ENCODE results near the gene ARCN1. TPM values are rescaled to one million over a fixed set of nuclear protein-coding genes. Genes with fewer than 3 reads are reported as not detected.
"Not testable (repeated sequence)": the region's sequence is repeated elsewhere in the genome, so short reads cannot be mapped to it uniquely, and the experiment has no call there.

ARCN1 gene
- total RNA-seq, 1 experiment from 2014 or later: 198 TPM

DNA sequence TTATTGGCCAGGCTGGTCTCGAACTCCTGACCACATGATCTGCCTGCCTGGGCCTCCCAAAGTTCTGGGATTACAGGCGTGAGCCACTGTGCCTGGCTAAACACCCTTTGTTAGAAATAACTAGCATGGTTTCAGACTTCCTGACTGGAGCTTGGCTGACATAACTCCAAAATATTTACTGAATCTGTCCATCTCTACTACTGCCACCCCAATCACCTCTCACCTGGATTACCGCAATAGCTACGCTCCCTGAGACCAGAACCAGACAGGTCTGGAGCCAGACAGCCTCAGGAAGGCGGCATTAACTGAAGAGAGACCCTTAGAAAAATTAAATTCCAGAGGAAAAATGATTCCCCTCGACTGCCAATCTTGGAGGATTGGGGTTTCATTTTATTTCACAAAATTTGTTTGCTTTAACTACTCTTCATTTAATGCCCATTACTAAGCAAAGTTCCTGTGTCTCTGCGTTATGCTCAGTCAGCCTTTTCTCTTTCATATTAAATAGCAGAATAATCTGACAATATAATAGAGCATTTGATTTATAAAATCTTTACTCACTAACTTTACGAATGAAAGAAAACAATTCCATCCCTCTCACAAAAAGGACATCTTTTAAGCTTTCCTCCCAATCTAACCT lies 28.1 kb upstream of the ARCN1 start:
- no peak for DNase-seq (ENCODE audit: low read depth)

GRCh38 chr11:118544647-118545010 lies 27.6 kb upstream of the ARCN1 start:
- DNase-seq (ENCODE audit: low read depth): no peak

GRCh38 chr11:118545533-118545932 lies 26.7 kb upstream of the ARCN1 start:
- no peak for DNase-seq (ENCODE audit: low read depth)

GRCh38 chr11:118547132-118547531 lies 25.1 kb upstream of the ARCN1 start:
- DNase-seq (ENCODE audit: low read depth): no peak

DNA sequence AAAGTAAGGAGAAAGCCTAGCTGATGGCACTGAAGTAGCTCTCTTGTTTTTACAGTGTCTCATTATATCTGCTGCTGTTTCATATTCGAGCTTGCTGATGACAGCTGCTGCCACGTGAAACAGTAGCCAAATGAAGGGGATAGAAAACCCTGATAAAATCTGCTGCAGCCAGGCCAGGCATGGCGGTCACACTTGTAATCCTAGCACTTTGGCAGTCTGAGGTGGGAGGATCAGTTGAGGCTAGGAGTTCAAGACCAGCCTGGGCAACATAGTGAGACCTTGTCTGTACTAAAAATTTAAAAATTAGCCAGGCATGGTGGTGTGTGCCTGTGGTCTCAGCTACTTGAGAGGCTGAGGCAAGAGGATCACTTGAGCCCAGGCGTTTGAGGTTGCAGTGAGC lies 19.9 kb upstream of the ARCN1 start:
- DNase-seq (ENCODE audit: low read depth): no peak

GRCh38 chr11:118560806-118561205 lies 11.4 kb upstream of the ARCN1 start:
- DNase-seq (ENCODE audit: low read depth): no peak

GRCh38 chr11:118565051-118565450 lies 7.2 kb upstream of the ARCN1 start:
- DNase-seq (ENCODE audit: low read depth): peak; percentile 13

DNA sequence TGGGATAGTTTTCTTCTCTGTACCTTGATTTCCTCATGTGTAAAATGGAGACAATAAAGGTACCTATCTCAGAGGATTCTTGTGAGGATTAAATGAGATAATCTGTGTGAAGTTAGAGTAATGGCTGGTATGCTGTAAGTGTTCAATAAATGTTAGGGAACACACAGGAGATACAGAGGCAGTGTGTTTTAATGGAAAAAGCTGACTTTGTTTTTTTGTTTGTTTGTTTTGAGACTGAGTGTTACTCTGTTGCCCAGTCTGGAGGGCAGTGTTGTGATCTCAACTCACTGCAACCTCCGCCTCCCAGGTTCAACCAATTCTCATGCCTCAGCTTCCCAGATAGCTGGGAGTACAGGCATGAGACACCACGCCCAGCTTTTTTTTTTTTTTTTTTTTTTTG lies 2.5 kb upstream of the ARCN1 start:
- no peak for DNase-seq (ENCODE audit: low read depth)

- DNase-seq (ENCODE audit: low read depth): no peak
These were observed 1.4 kb upstream of the ARCN1 start for GRCh38 chr11:118570787-118571186.

GRCh38 chr11:118571701-118572060 lies 528 bp upstream of the ARCN1 start:
- DNase-seq (ENCODE audit: low read depth): not testable (repeated sequence)

DNA sequence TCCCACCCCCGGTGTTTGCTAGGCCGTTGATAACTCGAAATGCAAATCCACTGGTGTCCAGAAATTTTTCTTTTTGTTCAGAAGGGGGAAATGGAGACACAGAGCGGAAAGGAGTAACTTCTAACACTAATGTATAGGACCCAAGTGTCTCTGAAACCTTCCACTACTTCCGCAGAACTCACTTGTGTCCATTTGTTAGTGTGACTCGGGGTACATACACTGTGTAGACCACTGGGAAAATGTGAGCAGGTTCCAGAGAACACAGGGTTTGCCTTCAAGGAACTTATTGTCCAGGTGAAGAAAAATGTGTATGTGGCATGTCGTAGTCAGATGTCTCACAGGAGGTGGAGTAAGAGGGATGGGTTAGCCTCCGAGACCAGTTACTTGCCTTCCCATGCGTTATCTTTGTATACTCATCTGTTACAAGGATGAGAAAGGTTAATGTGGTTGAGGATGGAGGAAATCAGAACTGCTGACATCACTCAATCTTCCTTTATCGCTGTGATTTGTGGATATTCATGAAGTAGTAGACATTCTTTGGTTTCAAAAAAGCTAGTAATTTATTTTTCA lies 857 bp downstream of the ARCN1 start:
- peak; percentile 57 for DNase-seq (ENCODE audit: low read depth)

GRCh38 chr11:118574636-118575035 lies 2.4 kb downstream of the ARCN1 start:
- DNase-seq (ENCODE audit: low read depth): no peak

- DNase-seq (ENCODE audit: low read depth): not testable (repeated sequence)
These were observed 5.8 kb downstream of the ARCN1 start for GRCh38 chr11:118577995-118578394.

GRCh38 chr11:118581057-118581456 lies 8.8 kb downstream of the ARCN1 start:
- no peak for DNase-seq (ENCODE audit: low read depth)

GRCh38 chr11:118587952-118588351 lies 15.7 kb downstream of the ARCN1 start:
- DNase-seq (ENCODE audit: low read depth): no peak

- DNase-seq (ENCODE audit: low read depth): peak; percentile 18
These were observed 20.6 kb downstream of the ARCN1 start for GRCh38 chr11:118592616-118593367.

DNA sequence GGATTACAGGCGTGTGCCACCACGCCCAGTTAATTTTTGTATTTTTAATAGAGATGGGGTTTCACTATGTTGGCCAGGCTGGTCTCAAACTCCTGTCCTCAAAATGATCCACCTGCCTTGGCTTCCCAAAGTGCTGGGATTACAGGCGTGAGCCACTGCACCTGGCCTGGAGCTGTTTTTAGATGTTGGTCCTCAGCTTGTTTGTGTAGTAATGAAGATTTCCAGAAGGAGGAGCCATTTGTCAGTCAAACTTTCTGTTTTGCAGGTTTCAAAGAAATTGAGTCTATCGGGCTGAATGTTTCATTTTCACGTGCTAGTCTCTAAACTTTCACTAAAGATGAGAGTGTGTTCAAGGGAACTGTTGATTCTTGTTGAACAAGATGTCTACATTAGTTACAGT lies 22.8 kb downstream of the ARCN1 start:
- peak; percentile 51 for DNase-seq (ENCODE audit: low read depth)

GRCh38 chr11:118596224-118597146 lies 24.3 kb downstream of the ARCN1 start:
- no peak for DNase-seq (ENCODE audit: low read depth)

GRCh38 chr11:118597556-118597955 lies 25.3 kb downstream of the ARCN1 start:
- no peak for DNase-seq (ENCODE audit: low read depth)

- no peak for DNase-seq (ENCODE audit: low read depth)
These were observed 30.1 kb downstream of the ARCN1 start for GRCh38 chr11:118602331-118602730.

GRCh38 chr11:118603709-118604108 lies 31.5 kb downstream of the ARCN1 start:
- DNase-seq (ENCODE audit: low read depth): not testable (repeated sequence)

DNA sequence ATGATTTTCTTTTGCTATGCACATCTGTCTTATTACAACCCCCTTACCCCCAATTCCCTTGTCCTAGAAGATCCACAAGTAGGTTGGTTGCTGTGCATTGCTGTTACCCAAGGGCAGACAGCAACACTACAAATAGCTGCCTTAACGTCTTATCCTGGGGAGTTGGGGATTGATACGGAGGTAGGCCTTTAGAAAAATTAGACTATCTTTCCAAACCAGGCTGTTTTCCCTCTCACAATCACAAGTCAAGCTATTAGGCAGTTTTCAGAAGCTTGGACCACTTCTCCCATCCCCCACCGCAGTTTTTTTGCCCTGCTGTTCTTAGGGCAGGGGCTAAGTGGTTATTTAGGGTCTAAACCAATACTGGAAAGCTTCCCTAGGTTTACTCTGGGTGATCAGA lies 32.4 kb downstream of the ARCN1 start:
- no peak for DNase-seq (ENCODE audit: low read depth)

Data from RPMI7951 (cell line).